ENCODE data around the gene FAM199X.

- TF ChIP-seq CTCF (IDR thresholded peaks at IDR 0.05), result no peak
- TF ChIP-seq POLR2A (IDR thresholded peaks at IDR 0.05), result no peak
These were observed 35.4 kb upstream of the FAM199X start for GRCh38 chrX:104130808-104131207.
